ENCODE data around the gene EPHB6. TPM values are rescaled to one million over a fixed set of nuclear protein-coding genes. Genes with fewer than 3 reads are reported as not detected.

Gene EPHB6
- total and polyA plus RNA-seq, 10 of the 15 experiments (the other 5 are each of a cell fraction or from before 2014, with no cell fraction given) = 0.06 to 1.3 (median 0.37) TPM; not detected in 2

- ChIA-PET POLR2A (interaction anchor here (0.9 to 15.3 kb wide), 6 partner anchors 17 to 95 kb away, joined by 3 to 325 read pairs (median 13); partner anchors contain the start of gene PRSS2), CTCF (interaction anchor here (0.8 to 28.6 kb wide), 24 partner anchors 8 to 224 kb away, joined by 3 to 1055 read pairs (median 10); partner anchors contain the start of gene PRSS2), SMC1A (ENCODE audit: uncharacterized antibody, unreplicated experiment) (interaction anchor here (0.8 to 12.9 kb wide), 20 partner anchors 11 to 225 kb away, joined by 3 to 786 read pairs (median 12); partner anchors contain the start of genes EPHB6 and PRSS2), RAD21 (ENCODE audit: unreplicated experiment) (interaction anchor here (1.0 to 13.5 kb wide), 19 partner anchors 8 to 227 kb away, joined by 3 to 813 read pairs (median 6); partner anchors contain the start of gene PRSS2)
- no TSS peak for BruUV-seq (replicated peaks)
- peak; percentile 82 for ATAC-seq
- no peaks in the 10 kb centered on the region for H4K20me1 ChIP-seq (ENCODE audit: control insufficient read depth, insufficient read depth)
- no peaks in the 10 kb centered on the region for H3K9me3 ChIP-seq (replicated peaks; ENCODE audit: control insufficient read depth, insufficient read depth, low read length)
- H3K9ac ChIP-seq (ENCODE audit: control insufficient read depth, insufficient read depth, low read length) = peak overlapping the region; percentile 72
- H3K4me3 ChIP-seq = peak overlapping the region; percentile 51; the same call in 1 of the 2 replicates
- H3K79me2 ChIP-seq (ENCODE audit: control insufficient read depth, insufficient read depth, low read length) = no peaks in the 10 kb centered on the region
- no peaks in the 10 kb centered on the region for H3K36me3 ChIP-seq (ENCODE audit: control insufficient read depth in 2 of 2, insufficient read depth in 2 of 2, low read length in 1 of 2)
- in situ Hi-C loops (cut with MboI) = loop anchor here (10.0 kb wide), 1 partner anchor 1244 kb away; no protein-coding TSS in a partner anchor
- under 1% methylated on average over 6 of the region's 6 CpGs for WGBS (ENCODE audit: insufficient coverage, insufficient replicate concordance, low lambda C conversion rate, missing lambda C conversion rate)
- intact Hi-C loops (cut with micrococcal nuclease; ENCODE audit: unreplicated experiment) = loop anchor here (1.0 to 2.0 kb wide), 2 partner anchors 12 to 22 kb away; no protein-coding TSS in a partner anchor
- H3K27ac ChIP-seq (ENCODE audit: control insufficient read depth, insufficient read depth) = peak overlapping the region; percentile 99
- peak overlapping the region; percentile 90 for H3K4me2 ChIP-seq (ENCODE audit: control insufficient read depth, insufficient read depth)
- DNase-seq (ENCODE audit: low read depth, low spot score) = peak; percentile 96
- H3K4me1 ChIP-seq (ENCODE audit: control insufficient read depth, insufficient read depth, low read length) = peaks cover 57% of the 10 kb centered on the region
- peak; percentile 91 for FAIRE-seq
- H2AFZ ChIP-seq (ENCODE audit: control insufficient read depth, low read depth, low read length) = peak overlapping the region; percentile 40
- H3K27me3 ChIP-seq (replicated peaks in 1 of 2; ENCODE audit: control insufficient read depth in 2 of 2, insufficient read depth in 2 of 2, low read length in 1 of 2) = no peaks in the 10 kb centered on the region
- TF ChIP-seq NR2F1 (conservative IDR thresholded peaks at IDR 0.05) (peak; percentile 97), HDAC6 (IDR thresholded peaks at IDR 0.05; ENCODE audit: unreplicated experiment) (no peak), EED (IDR thresholded peaks at IDR 0.05; ENCODE audit: low read depth) (peak; percentile 97), GABPA (IDR thresholded peaks at IDR 0.05; ENCODE audit: low read depth) (peak; percentile 83), BHLHE40 (IDR thresholded peaks at IDR 0.05; ENCODE audit: borderline replicate concordance in 1 of 2, low read depth in 2 of 2, low read length in 1 of 2) (peak; percentile 84 to 88), RELA (IDR thresholded peaks at IDR 0.05; ENCODE audit: borderline replicate concordance, partially characterized antibody) (peak; percentile 77), PAX5 (IDR thresholded peaks at IDR 0.05; ENCODE audit: borderline replicate concordance, low read depth, low read length) (peak; percentile 98), NR2C1 (IDR thresholded peaks at IDR 0.05) (peak; percentile 12; the same call in 1 of the 2 replicates), ATF3 (IDR thresholded peaks at IDR 0.05; ENCODE audit: borderline replicate concordance, extremely low read depth, low read depth, low read length) (no peak), KLF5 (IDR thresholded peaks at IDR 0.05; ENCODE audit: partially characterized antibody) (peak; percentile 94), KAT2A (conservative IDR thresholded peaks at IDR 0.05; ENCODE audit: control insufficient read depth, low read depth, low read length) (no peak), WRNIP1 (IDR thresholded peaks at IDR 0.05; ENCODE audit: borderline replicate concordance, low read depth, low read length) (peak; percentile 77; the same call in 1 of the 2 replicates), SUZ12 (IDR thresholded peaks at IDR 0.05; ENCODE audit: unreplicated experiment) (no peak), TBL1XR1 (IDR thresholded peaks at IDR 0.05; ENCODE audit: low read depth, low read length) (peak; percentile 98), NR2C2 (IDR thresholded peaks at IDR 0.05; ENCODE audit: borderline replicate concordance, control insufficient read depth, insufficient read length, low read depth) (no peak), CREM (IDR thresholded peaks at IDR 0.05; ENCODE audit: low read depth) (peak; percentile 97), JUND (IDR thresholded peaks at IDR 0.05; ENCODE audit: low read depth, low read length) (peak; percentile 70; the same call in 1 of the 2 replicates), SMARCA5 (IDR thresholded peaks at IDR 0.05) (peak; percentile 78)
- TF ChIP-seq, protein P1, sequence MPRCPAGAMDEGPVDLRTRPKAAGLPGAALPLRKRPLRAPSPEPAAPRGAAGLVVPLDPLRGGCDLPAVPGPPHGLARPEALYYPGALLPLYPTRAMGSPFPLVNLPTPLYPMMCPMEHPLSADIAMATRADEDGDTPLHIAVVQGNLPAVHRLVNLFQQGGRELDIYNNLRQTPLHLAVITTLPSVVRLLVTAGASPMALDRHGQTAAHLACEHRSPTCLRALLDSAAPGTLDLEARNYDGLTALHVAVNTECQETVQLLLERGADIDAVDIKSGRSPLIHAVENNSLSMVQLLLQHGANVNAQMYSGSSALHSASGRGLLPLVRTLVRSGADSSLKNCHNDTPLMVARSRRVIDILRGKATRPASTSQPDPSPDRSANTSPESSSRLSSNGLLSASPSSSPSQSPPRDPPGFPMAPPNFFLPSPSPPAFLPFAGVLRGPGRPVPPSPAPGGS (IDR thresholded peaks at IDR 0.05; ENCODE audit: borderline replicate concordance, insufficient read depth, low read depth, low read length, poor library complexity, severe bottlenecking) = peak; percentile 97
These were observed 45.9 kb upstream of the EPHB6 start for GRCh38 chr7:142808802-142809583.
